Renal cortex interstitium (tissue), 11 donors: ENCODE results near the gene MAGI2. TPM values are rescaled to one million over a fixed set of nuclear protein-coding genes. Genes with fewer than 3 reads are reported as not detected.

Experiments
- DNase-seq, 11 donors: peaks; one replicate each; pipeline ENCODE4 v3.0.0-alpha.2; 2013; ENCODE audit warnings: low read depth in 9 of 11, low spot score in 4 of 11; ENCODE audit errors: extremely low read depth in 1 of 11
- polyA plus RNA-seq, 3 donors: library from polyadenylated mRNA; unstranded; fragments of 120-200 nt; gene quantifications; one replicate each; pipeline ENCODE4 v1.2.1, GENCODE V29; 2013; ENCODE audit not compliant: insufficient read length in 3 of 3

MAGI2 gene
- polyA plus RNA-seq, 3 donors = 32.0 to 34.5 (median 33.9) TPM

DNA sequence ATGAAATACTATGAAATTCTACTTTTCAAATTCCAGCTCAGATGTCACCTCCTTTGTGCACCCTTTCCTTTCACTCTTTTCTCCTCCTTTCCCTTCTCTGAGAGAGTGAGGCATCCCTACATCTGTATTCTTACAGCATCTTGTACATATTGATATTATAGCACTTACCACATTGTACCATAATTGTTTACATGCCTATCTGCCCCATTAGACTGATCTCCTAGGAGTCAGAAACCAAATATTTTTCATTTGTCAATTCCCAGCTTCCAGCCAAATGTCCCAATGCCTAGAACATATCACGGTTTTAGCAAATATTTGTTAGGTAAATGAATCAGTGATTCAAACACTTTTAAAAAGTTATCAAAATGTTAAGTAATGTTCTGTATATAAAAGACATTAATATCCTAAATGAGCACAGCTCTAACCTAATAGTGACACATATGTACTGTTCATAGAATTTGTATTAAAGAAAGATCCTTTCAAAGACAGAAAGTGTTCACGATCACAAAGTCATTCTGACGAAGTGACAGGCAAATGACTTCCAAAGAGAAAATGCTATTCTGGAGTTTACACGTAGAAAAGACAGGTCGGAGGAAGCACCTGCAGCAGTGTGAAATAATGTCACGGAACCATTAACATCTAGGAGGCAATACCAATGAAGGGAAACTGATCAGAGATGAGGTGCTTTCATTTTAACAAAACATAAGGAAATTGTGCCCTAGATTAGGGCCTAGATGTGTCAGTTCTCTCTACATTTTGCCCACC, 774.2 kb downstream of the MAGI2 start:
- no peak for DNase-seq

- DNase-seq = no peak
Measured at GRCh38 chr7:78677391-78677790, 776.1 kb downstream of the MAGI2 start.

DNA sequence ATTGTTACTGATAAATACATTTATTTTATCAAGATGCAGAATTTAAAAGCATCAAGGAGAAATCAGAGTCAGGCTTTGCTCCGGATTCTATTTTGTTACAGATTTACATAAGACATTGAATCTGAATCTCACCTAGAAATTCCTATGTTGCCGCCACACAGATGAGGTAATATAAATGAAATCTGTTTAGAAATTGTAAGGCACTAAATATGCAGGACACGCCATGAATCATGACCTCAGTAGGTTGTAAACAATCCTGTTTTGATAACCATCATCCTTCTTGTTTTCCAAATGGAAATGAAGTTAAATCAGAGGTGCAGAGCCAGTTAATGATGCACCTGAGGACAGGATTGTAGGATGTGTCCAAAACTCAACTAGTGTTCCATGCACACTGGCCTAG, 778.0 kb downstream of the MAGI2 start:
- no peak for DNase-seq

DNA sequence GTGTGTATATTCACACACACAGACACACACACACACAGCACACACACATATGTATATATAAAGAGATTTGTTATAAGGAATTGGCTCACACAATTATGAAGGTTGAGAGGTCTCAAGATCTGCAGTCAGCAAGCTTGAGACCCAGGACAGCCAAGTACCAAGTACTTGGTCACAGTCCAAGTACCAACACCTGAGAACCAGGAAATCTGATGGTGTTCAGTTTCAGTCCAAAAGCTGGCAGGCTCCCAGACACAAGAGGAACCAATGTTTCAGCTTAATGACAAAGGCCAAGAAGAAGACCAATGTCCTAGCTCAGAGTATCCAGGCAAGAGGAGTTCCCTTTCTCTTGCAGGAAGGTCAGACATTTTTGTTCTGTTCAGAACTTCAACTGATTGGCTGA, 780.2 kb downstream of the MAGI2 start:
- DNase-seq = no peak

- DNase-seq = no peak
Measured at GRCh38 chr7:78662939-78663338, 790.5 kb downstream of the MAGI2 start.

- no peak for DNase-seq
Measured at GRCh38 chr7:78649976-78650375, 803.5 kb downstream of the MAGI2 start.

- no peak for DNase-seq
Measured at GRCh38 chr7:78649236-78649635, 804.2 kb downstream of the MAGI2 start.

DNA sequence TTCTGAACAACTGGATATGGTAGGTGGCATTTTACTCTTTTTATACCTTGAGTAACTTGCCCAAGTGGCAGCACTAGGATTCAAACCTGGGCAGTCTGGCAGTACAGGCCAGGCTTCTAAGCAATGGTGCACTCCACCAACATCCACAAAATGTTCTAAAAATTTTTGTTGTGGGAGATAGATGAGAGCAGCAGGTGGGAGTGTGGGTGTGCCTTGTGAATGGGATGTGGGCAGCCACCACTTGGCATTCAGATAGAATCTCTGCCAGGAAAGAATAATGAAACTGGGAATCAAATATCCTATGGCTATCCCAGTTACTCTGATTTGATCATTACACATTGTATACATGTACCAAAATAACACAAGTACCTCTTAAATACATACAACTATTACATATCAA, 810.7 kb downstream of the MAGI2 start:
- no peak for DNase-seq

DNA sequence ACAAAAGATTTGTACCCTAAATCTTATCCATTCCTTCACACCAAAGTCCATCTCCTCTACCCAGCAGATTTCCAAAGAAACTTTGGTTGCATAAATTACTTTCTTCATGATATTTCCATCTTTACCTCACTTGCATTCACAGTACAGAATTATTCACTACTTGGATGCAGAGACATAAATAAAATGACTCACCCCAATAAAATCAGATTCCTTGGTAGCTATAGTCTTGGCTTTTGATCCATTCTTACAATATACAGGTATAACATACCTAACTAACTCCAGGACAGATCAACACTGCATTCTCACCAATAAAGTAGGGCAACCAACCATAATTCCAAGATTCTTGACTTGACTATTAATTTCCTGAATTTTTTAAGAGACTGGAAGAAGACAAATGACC, 815.1 kb downstream of the MAGI2 start:
- DNase-seq = no peak

DNA sequence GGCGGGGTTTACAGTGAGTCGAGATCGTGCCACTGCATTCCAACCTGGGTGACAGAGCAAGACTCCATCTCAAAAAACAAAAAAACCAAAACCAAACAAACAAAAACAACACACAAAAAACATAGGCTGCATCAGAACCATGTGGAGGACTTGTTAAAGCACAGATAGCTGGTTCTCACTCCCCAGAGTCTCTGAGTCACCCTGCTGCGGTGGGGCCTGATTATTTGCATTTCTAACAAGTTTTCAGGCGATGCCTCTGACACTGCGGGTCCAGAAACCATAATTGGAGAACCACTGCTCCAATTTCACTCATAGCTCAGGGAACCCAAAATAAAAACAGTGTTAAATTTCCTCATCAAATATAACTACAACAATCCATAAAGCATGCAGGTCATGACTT, 816.7 kb downstream of the MAGI2 start:
- DNase-seq = no peak

GRCh38 chr7:78635026-78635793, 818.3 kb downstream of the MAGI2 start:
- no peak for DNase-seq

GRCh38 chr7:78634093-78634492, 819.4 kb downstream of the MAGI2 start:
- no peak for DNase-seq

- peak; percentile 4 to 35 (median 19) for DNase-seq
Measured at GRCh38 chr7:78620920-78621319, 832.5 kb downstream of the MAGI2 start.

DNA sequence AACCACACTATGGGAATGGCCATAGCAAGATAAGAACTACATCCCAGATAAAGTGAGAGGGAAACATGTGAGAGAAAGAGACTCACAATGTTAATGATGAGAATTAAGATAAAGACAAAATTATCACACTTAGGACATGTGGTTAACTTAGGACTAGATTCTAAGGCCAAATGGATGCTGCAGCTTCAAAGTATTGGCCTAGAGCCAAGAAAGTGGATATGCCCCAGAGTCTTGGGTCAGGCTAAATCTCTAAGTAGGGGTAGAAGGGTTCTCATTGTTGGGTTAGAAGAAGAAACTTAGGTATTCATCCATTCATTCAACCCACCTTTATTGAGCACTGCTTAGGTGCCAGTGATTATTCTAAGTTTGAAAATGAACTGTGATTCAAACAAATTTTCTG, 836.9 kb downstream of the MAGI2 start:
- DNase-seq = no peak

GRCh38 chr7:78609281-78609680, 844.2 kb downstream of the MAGI2 start:
- DNase-seq = no peak

DNA sequence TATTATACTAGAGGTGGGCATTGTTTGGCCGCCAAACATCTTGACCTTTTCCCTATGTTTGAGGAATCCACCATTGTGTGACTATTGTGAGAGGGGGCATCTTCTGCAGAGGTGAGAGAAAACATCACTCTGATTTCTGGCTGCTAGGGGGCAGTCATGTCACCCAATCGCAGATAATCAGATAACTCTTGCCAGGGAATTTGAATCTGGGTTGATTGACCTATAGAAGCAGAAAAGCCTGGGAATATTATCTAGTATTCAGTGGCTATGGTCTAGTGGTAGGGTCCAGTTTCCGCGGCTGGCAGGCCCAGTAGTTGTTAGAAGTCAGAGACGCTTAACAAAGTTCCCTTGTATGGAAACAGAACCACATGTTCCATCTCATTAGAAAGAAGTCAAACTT, 846.4 kb downstream of the MAGI2 start:
- no peak for DNase-seq

GRCh38 chr7:78605119-78605518, 848.3 kb downstream of the MAGI2 start:
- DNase-seq = no peak

DNA sequence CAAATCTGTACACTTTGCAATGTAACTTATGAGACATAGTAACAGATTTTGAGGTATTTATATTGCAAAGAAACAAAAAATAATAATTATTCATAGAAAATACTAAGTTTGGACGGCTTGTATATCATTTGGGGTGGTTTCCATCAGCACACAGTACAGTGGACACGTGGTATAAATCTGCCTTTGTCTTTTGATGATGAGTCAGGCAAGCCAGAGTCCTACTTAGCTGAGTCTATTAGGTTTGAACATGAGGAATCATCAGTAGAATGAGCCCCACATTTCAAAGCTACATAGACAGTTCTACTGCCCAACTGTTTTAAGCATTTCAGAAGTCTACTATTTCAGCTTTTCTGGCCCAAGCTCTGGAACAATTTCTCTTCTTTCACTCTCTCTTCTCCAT, 851.7 kb downstream of the MAGI2 start:
- DNase-seq = no peak

- DNase-seq = no peak
Measured at GRCh38 chr7:78594156-78594555, 859.3 kb downstream of the MAGI2 start.

DNA sequence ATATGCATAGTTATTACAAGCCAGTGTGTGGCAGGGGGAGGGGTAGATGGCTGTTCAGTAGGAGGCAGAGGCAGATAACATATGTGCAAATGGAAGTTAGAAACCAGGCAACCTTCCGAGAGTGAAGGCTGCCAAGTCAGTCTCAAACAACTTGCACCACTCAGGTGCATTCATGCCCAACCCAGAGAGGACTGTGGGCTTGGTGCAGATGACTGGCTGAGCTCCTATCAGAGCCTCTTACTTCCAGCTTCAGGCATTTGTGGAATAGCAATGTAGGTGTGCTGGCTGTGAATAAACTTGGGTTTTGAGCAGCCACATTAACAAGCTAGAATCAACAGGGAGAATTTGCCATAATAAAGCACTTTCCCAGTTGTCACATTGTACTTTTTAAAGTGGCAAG, 865.1 kb downstream of the MAGI2 start:
- no peak for DNase-seq
